MG63 (cell line): Measurements from ENCODE around the gene MACROD2. TPM values are rescaled to one million over a fixed set of nuclear protein-coding genes. Genes with fewer than 3 reads are reported as not detected.

ENCODE experiments used
- DNase-seq: peaks from one replicate; pipeline ENCODE4 v3.0.0-alpha.2; 2020
- H3K27me3 ChIP-seq: fragments of 250-450 bp; sonication (Bioruptor Pico); 2 replicates; pipeline ENCODE4 v1.5.1; 2020; ENCODE audit warnings: mild to moderate bottlenecking, moderate library complexity
- H3K36me3 ChIP-seq: fragments of 250-450 bp; sonication (Bioruptor Pico); 2 replicates; pipeline ENCODE4 v1.5.1; 2020; ENCODE audit warnings: mild to moderate bottlenecking, moderate library complexity
- H3K4me3 ChIP-seq: fragments of 250-450 bp; sonication (Bioruptor Pico); 2 replicates; pipeline ENCODE4 v1.5.1; 2020; ENCODE audit warnings: mild to moderate bottlenecking, moderate library complexity
- H3K9me3 ChIP-seq: fragments of 250-450 bp; sonication (Bioruptor Pico); 2 replicates; pipeline ENCODE4 v1.5.1; 2020; ENCODE audit warnings: mild to moderate bottlenecking, moderate library complexity
- total RNA-seq: library from RNA; depleted of rRNA; stranded (reverse); fragments of >200 nt; shearing (Covaris generic); gene quantifications from 2 replicates; pipeline ENCODE4 v1.2.3, GENCODE V29; 2014; ENCODE audit warnings: low replicate concordance

Gene MACROD2
- total RNA-seq, 1 experiment from 2014 or later: 0.66 TPM

DNA sequence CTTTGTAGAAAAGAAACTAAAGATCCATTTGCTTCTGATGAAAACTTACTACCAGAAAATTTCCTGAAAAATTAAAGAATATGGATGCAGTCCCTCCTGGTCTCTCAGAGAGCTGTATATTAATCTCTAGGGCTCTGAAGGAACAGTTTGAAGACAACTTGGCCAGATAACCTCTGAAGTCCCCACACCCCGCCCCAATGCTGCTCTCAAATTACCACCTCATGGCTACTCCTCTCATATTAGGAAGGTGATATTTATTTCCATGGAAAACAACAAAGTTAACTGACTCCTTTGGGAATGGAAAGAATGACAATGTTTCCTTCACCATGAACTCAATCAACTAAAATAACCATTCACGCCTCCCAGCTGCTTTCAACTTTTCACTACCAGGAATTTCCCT, 750.5 kb downstream of the MACROD2 start:
- no peaks in the 10 kb centered on the region for H3K36me3 ChIP-seq
- H3K4me3 ChIP-seq: no peak overlapping the region
- DNase-seq: no peak
- no peaks in the 10 kb centered on the region for H3K27me3 ChIP-seq
- H3K9me3 ChIP-seq: no peaks in the 10 kb centered on the region

DNA sequence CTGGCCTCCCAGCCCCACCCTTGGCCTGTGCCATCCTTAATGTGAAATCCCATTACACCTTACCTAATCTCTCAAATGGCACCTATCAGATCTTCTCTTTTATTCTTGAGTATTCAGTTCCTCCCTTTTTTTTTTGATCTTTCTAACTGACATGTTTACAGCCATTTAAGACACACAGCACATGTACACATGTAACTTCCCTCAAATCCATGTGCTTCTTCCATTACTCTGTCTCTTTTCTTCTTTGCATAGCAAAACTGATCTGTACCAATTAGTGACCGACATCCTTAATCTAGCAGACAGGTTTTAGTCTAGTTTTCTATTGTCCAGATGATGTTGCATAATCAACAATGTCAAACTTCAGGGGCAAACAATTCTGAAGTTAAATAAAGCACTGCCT, 755.9 kb downstream of the MACROD2 start:
- Histone ChIP-seq H3K36me3 (no peaks in the 10 kb centered on the region), H3K9me3 (no peaks in the 10 kb centered on the region), H3K27me3 (no peaks in the 10 kb centered on the region), H3K4me3 (no peak overlapping the region)
- DNase-seq: no peak

DNA sequence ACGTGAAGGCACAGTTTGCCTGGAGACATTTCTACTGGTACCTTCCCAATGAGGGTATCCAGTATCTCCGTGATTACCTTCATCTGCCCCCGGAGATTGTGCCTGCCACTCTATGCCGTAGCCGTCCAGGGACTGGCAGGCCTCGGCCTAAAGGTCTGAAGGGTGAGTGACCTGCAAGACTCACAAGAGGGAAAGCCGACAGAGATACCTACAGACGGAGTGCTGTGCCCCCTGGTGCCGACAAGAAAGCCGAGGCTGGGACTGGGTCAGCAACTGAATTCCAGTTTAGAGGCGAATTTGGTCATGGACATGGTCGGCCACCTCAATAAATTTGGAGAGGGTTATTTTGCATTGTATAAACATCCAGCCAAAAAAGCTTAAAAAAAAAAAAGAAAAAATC, 762.4 kb downstream of the MACROD2 start:
- no peaks in the 10 kb centered on the region for H3K36me3 ChIP-seq
- H3K4me3 ChIP-seq: no peak overlapping the region
- no peak for DNase-seq
- H3K9me3 ChIP-seq: no peaks in the 10 kb centered on the region
- H3K27me3 ChIP-seq: no peaks in the 10 kb centered on the region

DNA sequence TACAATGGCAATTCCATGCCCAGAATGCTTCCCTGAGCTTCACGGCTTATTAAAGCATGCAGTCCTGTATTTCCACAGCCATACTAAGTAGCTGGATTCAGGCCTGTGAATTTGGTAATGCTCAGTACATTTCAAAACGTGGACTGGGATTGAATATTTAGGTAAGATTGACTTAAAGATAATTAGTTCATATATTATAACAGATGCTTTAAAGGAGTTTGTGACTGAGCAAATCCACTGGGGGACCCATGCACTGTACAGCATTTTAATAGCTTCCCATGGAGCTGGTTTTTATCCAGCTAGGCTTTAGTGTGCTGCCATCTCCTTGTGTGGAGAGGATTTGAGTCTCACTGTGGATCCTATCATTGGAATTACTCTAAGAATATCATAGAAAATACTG, 763.0 kb downstream of the MACROD2 start:
- no peaks in the 10 kb centered on the region for H3K9me3 ChIP-seq
- no peaks in the 10 kb centered on the region for H3K27me3 ChIP-seq
- DNase-seq: no peak
- H3K4me3 ChIP-seq: no peak overlapping the region
- H3K36me3 ChIP-seq: no peaks in the 10 kb centered on the region

DNA sequence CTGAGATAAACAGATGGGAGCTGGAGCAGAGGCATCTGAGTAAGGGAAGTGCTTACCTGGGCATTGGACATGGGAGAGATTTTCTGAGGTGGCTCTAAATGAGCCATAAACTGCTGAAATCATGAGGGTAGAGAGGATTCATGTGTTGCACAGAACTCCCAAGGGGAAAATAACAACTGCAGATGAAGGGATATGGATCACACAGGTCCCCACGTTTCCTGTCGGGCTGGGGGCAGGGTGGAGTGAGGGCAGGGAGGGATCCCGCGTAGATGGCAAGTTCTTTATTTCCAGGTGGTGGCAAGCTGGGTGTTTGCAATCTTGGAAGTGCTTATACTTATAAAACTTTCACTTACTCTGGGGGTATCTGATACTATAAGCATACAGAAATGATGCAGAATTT, 764.7 kb downstream of the MACROD2 start:
- Histone ChIP-seq H3K9me3 (no peaks in the 10 kb centered on the region), H3K4me3 (no peak overlapping the region), H3K27me3 (no peaks in the 10 kb centered on the region), H3K36me3 (no peaks in the 10 kb centered on the region)
- DNase-seq: no peak

DNA sequence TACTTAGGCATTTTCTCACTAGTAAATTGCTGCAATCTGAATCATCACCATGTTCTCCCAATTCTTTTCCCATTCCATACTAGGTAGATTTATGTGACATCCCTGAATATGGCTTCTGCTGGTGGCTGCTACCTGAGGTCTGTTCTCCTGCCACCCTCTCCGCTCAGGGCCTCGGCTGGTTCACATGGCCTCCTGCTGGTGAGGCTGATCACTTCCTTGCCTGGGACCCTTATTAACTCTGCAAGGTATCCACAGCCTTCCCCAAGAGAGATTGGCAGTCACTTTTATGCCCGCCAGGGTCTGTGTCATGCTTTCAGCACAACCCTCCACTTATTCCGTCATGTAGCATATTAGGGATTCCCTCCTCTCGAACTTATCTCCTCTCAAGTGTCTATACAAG, 766.6 kb downstream of the MACROD2 start:
- Histone ChIP-seq H3K27me3 (no peaks in the 10 kb centered on the region), H3K4me3 (no peak overlapping the region), H3K9me3 (no peaks in the 10 kb centered on the region), H3K36me3 (no peaks in the 10 kb centered on the region)
- no peak for DNase-seq

DNA sequence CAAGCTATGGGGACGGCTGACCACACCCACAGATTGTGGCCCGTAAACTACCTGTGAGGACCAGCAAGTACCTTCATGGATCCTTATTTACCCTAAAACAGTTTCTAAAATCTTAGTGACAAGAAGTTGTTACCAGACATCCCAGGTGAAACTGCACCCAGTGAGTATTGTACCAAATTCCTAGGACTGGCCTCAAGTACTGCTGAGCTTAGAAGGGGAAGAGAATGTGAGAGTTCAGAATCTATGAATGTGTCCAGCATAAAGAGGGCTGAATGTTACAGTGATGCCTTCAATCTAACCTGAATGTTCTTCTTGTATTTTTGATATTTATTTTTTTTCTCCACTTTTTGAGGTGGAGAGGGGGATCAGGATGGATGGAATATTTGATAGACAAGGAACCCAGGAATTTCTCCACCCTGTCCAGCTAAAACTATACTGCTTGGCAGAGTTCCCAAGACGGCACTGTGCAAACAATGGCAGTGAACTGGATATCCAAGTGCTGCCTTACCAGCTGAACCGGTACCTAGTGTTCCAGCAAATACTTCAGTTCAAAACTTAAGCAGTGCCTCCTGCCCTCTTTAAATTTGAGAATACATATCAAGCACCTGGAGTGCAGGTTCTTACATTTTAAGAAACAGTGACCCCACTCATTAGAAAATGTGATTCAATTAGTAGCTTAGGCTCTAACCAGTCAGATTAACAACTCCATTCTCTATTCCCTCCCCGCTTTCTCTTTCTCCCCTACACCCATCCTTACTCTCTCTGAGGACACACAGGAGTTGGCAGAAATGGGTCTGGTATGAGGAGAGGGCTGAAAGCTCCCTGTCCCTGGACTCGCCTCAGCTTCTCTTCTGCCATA, 769.4 kb downstream of the MACROD2 start:
- DNase-seq: no peak
- Histone ChIP-seq H3K9me3 (no peaks in the 10 kb centered on the region), H3K36me3 (no peaks in the 10 kb centered on the region), H3K4me3 (no peak overlapping the region), H3K27me3 (no peaks in the 10 kb centered on the region)

DNA sequence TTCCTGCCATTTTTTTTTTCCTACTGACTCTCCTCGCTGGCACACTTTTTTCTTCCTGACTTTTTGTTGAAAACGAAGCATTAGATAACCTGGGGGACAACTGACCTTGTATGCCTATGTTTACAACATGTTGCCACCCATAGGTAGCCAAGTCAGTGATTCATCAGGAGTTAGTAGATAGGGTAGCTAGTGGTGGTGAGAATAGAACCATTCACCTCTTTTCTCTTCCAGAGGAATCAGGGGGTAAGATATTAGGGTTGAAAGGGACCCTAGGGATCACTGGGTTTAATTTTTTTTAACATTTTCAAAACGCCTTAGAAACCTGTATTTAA, 770.0 kb downstream of the MACROD2 start:
- Histone ChIP-seq H3K9me3 (no peaks in the 10 kb centered on the region), H3K27me3 (no peaks in the 10 kb centered on the region), H3K36me3 (no peaks in the 10 kb centered on the region), H3K4me3 (no peak overlapping the region)
- no peak for DNase-seq

DNA sequence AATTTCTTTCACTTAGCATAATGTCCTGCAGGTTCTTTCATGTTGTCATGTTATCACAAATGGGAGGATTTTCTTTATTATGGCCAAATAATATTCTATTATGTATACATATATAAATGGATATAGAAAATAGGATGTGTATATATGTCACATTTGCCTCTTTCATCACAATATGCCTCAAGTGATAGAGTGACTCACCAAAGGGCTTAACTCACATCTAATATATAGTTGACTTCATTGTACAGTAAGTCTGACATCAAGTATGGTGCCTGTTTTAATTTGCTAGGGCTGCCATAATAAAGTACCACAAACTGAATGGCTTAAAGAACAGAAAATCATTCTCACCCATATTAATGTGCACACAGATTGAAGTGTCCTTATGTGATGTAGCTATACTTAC, 778.2 kb downstream of the MACROD2 start:
- no peak for DNase-seq
- Histone ChIP-seq H3K36me3 (no peaks in the 10 kb centered on the region), H3K9me3 (no peaks in the 10 kb centered on the region), H3K4me3 (no peak overlapping the region), H3K27me3 (no peaks in the 10 kb centered on the region)

DNA sequence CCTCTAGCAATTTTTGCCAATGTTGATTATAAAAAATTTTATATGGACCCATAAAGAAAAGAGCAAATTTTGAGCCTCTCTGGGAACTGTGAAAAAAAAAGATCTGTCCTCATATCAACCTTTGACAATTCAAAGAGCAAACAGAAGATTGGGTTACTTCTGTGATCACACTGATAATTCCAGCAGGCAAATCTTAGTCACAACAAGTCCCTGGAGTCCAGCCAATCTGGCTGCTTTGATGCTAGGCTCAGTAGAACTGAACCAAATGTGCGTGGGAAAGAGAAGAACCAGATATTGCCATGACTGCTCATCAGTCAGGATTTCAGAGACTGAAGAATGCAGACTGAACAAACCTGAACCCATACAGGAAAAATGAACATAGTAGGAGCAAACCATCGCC, 780.5 kb downstream of the MACROD2 start:
- Histone ChIP-seq H3K27me3 (no peaks in the 10 kb centered on the region), H3K4me3 (no peak overlapping the region), H3K9me3 (no peaks in the 10 kb centered on the region), H3K36me3 (no peaks in the 10 kb centered on the region)
- DNase-seq: peak; percentile 21

DNA sequence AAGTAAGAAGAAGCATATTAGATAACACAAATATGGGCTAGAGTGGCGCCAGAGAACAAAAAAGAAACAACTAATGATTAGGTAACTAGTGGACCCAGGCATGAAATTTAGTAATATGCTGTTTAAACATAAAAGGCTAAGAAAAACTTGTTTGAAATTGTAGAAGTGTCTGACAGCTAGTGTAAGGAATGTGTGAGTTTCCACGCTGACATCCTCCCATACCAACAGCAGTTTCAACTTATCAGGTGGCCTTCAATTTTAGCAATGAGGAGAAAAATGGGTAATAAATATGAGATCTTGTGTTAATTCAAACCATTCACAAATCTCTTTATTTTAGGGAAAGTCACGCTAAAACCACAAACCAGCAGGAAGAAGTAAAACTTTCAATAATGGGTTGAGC, 782.3 kb downstream of the MACROD2 start:
- no peak overlapping the region for H3K4me3 ChIP-seq
- H3K36me3 ChIP-seq: no peaks in the 10 kb centered on the region
- no peaks in the 10 kb centered on the region for H3K27me3 ChIP-seq
- no peaks in the 10 kb centered on the region for H3K9me3 ChIP-seq
- DNase-seq: no peak

DNA sequence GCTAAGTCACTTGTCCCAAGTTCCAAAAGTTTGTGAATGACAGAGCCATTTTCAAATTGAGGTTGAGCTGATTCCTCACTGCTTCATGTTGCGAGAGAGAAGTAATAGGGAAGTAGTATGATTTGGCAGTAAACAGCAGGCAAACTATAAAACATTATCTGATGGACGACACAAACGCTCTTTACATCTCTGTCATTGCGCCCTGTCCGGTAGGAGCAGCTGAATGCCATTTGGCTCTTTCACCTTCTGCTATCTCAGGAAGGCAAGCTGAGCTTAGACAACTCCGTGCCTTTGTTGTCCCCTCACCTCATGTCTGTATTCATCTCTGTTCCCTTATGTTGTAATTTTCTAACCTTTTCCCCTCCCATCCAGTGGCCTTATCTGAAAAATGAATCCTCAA, 782.8 kb downstream of the MACROD2 start:
- Histone ChIP-seq H3K27me3 (no peaks in the 10 kb centered on the region), H3K36me3 (no peaks in the 10 kb centered on the region), H3K9me3 (no peaks in the 10 kb centered on the region), H3K4me3 (no peak overlapping the region)
- DNase-seq: no peak

DNA sequence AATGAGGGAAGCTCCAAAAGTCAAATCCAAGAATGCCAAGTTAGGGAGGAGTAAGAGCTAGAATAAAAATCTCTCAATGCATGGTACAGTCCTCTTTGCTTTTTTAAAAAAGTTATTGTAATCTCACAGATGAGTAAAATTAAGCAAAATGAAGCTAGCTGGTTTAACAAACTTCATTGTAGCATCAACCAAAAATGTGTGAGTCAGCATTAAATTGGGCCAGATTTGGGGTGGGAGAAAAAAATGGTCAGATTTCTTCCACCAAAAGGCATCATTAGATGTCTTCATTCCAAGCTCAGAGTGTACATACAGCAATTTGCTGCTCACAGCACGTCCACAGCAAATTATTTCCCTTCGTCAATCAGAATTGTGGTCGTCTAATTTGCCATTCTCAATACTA, 783.6 kb downstream of the MACROD2 start:
- no peaks in the 10 kb centered on the region for H3K9me3 ChIP-seq

DNA sequence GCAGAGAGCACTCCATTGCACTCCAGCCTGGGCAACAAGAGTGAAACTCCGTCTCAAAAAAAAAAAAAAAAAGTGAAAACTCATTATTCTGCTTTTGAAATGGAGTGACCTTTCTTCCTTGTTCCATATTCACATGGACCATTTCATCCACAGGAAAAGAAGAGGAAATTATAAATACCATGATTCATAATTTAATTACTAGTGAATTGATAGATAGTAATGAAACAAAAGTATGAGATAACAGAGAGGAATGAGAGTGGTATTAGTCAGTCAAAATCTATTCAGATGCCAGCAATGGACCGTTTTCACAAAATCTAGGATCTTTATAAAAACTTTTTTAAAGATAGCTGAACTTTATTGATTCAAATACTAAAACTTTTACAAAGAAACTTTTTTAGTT, 785.2 kb downstream of the MACROD2 start:
- H3K9me3 ChIP-seq: no peaks in the 10 kb centered on the region
- no peak overlapping the region for H3K4me3 ChIP-seq
- DNase-seq: no peak
- no peaks in the 10 kb centered on the region for H3K36me3 ChIP-seq
- H3K27me3 ChIP-seq: no peaks in the 10 kb centered on the region

More for the DNA sequence above, 783.6 kb downstream of the MACROD2 start:
- no peak overlapping the region for H3K4me3 ChIP-seq
- H3K36me3 ChIP-seq: no peaks in the 10 kb centered on the region
- DNase-seq: no peak
- no peaks in the 10 kb centered on the region for H3K27me3 ChIP-seq

DNA sequence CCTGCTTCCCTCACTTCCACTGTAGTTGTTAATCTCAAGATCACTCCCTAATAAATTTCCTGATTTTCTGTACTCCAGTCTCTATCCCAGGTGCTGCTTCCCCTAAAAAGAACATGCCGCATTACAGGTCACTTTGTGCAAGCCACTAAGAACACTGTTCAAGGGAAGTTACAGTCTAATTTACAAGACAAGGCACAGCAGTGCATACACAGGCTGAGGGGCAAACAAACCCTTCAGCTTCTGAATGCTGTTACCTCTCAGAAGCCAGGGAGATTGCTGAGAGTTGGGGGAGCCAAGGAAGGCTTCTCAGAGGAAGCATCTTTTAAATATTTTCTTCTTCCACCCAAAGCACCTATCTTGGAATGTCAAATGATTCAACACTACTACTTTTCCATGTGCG, 787.4 kb downstream of the MACROD2 start:
- Histone ChIP-seq H3K27me3 (no peaks in the 10 kb centered on the region), H3K9me3 (no peaks in the 10 kb centered on the region), H3K4me3 (no peak overlapping the region), H3K36me3 (no peaks in the 10 kb centered on the region)
- no peak for DNase-seq

DNA sequence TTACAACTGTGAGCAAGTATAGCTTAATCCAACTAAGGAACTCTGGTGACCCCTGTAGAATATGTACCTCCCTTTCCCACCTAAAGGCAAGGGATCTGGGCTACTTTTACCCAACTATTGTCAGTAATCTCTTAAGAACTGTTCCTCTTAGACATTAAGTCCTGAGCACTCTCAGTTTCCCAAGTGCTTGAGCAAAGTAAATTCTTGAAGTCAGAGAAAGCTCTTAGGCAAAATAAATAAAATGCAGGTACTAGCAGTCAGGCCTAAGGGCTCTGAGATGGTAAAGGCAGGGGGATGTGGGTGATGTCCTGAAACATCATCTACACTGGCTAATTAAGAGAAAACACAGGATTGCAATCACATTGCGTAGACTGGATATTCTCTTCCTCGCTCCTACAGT, 788.5 kb downstream of the MACROD2 start:
- DNase-seq: no peak
- H3K27me3 ChIP-seq: no peaks in the 10 kb centered on the region
- no peak overlapping the region for H3K4me3 ChIP-seq
- H3K9me3 ChIP-seq: no peaks in the 10 kb centered on the region
- no peaks in the 10 kb centered on the region for H3K36me3 ChIP-seq

DNA sequence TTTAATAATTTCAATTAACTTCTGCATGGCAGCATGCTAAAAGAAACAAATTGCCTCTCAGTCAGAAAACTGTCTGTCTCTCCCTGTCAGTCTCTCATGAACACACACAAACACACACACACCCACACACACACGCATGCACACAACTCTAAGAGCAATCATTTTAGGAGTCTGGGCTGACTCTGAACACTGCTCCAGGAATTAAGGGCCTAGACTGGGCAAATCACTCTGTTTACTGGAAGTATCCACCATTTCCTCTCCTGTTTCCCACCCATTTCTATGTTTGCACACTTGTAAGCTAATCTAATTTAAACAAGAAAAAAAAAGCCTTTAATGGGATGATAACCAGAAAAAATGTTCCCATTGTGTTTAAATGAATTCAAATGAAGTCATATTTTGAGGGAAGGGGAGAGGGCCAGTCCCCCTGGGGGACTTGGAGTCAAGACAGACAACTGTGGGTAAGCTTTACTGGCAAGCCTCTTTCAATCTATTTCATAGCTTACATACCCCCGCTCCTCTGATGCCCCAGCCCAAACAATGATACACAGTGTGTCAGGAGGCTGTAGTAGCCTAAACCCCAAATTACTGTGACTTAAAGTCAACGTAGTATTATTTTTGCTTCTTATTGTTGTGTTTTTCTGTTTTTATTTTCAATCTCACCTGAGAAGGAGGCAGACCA, 789.9 kb downstream of the MACROD2 start:
- Histone ChIP-seq H3K27me3 (no peaks in the 10 kb centered on the region), H3K9me3 (no peaks in the 10 kb centered on the region), H3K4me3 (no peak overlapping the region), H3K36me3 (no peaks in the 10 kb centered on the region)
- DNase-seq: no peak

DNA sequence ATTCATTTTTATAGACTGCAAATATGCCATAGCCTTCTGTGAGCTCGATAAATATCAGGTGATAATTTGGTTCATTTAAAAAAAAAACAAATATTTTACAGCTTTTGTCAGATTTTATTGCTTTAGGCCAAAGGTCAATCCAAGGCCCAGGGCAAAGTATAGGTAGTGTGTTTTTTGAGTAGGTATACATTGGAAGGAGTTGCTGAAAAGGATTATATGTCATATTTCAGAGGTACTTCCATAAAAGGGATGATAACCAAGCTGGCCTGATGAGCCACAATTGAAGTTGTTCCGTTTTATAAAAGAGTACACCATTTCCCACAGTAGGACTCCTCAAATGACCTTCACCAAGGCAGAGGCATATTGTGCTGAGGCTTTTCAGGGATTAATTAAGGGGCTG, 794.9 kb downstream of the MACROD2 start:
- no peak for DNase-seq
- H3K9me3 ChIP-seq: no peaks in the 10 kb centered on the region
- H3K4me3 ChIP-seq: no peak overlapping the region
- no peaks in the 10 kb centered on the region for H3K36me3 ChIP-seq
- H3K27me3 ChIP-seq: no peaks in the 10 kb centered on the region
